ENCODE results near the gene TEX11.

TEX11 gene

GRCh38 chrX:70901465-70901864 lies 7.0 kb downstream of the TEX11 start:
- TF ChIP-seq CTCF (IDR thresholded peaks at IDR 0.05) = no peak

GRCh38 chrX:70878902-70879301 lies 29.6 kb downstream of the TEX11 start:
- no peak for TF ChIP-seq CTCF (IDR thresholded peaks at IDR 0.05)

GRCh38 chrX:70852294-70852693 lies 56.2 kb downstream of the TEX11 start:
- no peak for TF ChIP-seq CTCF (IDR thresholded peaks at IDR 0.05)

- no peak for TF ChIP-seq CTCF (IDR thresholded peaks at IDR 0.05)
Measured at GRCh38 chrX:70834589-70834988, 73.9 kb downstream of the TEX11 start.

GRCh38 chrX:70826715-70827114 lies 81.8 kb downstream of the TEX11 start:
- TF ChIP-seq CTCF (IDR thresholded peaks at IDR 0.05) = no peak

GRCh38 chrX:70825366-70825765 lies 83.1 kb downstream of the TEX11 start:
- TF ChIP-seq CTCF (IDR thresholded peaks at IDR 0.05) = no peak

- no peak for TF ChIP-seq CTCF (IDR thresholded peaks at IDR 0.05)
Measured at GRCh38 chrX:70808942-70809940, 99.3 kb downstream of the TEX11 start.

Measured in LNCAP (cell line).